Fibroblast of villous mesenchyme (primary cell): Measurements from ENCODE around the gene AFAP1L1. TPM values are rescaled to one million over a fixed set of nuclear protein-coding genes. Genes with fewer than 3 reads are reported as not detected.
A peak's percentile ranks its signal among the peaks of the same experiment; 100 is the strongest.

Source experiments
- DNase-seq: peaks from one replicate; pipeline ENCODE4 v3.0.0-alpha.2; 2010; ENCODE audit warnings: low read depth
- H3K4me3 ChIP-seq: 2 replicates; pipeline ENCODE4 v1.5.1; 2011; ENCODE audit warnings: low read depth, mild to moderate bottlenecking, low read length
- total RNA-seq: library from RNA; depleted of rRNA; stranded (reverse); fragments of >200 nt; gene quantifications from 2 replicates; pipeline ENCODE4 v1.2.3, GENCODE V29; 2012
- TF ChIP-seq, protein P1 (sequence below): IDR thresholded peaks from 2 replicates; pipeline ENCODE4 v1.5.1; 2012; ENCODE audit warnings: low read depth, mild to moderate bottlenecking, low read length; ENCODE audit not compliant: insufficient read depth

AFAP1L1 gene
- total RNA-seq, 1 donor: 10.8 TPM

DNA sequence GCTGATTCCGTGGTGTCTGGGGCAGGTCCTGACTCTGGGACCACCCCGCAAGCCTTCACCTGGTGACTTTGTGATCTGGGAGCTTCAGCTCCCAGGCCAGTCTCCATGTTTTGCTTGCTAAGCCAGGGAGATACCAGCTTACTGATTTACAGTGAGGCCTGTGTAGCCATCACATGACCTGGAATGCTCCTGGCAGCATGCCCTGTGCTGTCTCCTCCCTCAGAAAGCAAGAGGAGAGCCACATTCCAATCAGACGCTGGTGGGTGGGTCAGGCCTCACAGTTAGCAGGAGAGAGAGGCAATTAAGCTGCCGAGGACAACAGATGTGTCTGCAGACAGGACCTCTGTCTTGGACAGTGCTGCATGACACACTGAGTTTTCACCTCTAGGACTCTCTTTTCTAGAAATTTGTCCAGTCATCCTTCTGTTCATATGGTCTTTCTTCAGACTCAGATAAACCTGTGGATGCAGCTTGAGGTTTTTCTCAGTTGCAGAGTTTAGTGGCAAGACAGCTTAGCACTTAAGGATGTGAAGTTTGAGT lies 49.2 kb downstream of the AFAP1L1 start:
- TF ChIP-seq, protein P1, sequence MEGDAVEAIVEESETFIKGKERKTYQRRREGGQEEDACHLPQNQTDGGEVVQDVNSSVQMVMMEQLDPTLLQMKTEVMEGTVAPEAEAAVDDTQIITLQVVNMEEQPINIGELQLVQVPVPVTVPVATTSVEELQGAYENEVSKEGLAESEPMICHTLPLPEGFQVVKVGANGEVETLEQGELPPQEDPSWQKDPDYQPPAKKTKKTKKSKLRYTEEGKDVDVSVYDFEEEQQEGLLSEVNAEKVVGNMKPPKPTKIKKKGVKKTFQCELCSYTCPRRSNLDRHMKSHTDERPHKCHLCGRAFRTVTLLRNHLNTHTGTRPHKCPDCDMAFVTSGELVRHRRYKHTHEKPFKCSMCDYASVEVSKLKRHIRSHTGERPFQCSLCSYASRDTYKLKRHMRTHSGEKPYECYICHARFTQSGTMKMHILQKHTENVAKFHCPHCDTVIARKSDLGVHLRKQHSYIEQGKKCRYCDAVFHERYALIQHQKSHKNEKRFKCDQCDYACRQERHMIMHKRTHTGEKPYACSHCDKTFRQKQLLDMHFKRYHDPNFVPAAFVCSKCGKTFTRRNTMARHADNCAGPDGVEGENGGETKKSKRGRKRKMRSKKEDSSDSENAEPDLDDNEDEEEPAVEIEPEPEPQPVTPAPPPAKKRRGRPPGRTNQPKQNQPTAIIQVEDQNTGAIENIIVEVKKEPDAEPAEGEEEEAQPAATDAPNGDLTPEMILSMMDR: no peak
- DNase-seq: peak; percentile 97
- H3K4me3 ChIP-seq: no peak overlapping the region

DNA sequence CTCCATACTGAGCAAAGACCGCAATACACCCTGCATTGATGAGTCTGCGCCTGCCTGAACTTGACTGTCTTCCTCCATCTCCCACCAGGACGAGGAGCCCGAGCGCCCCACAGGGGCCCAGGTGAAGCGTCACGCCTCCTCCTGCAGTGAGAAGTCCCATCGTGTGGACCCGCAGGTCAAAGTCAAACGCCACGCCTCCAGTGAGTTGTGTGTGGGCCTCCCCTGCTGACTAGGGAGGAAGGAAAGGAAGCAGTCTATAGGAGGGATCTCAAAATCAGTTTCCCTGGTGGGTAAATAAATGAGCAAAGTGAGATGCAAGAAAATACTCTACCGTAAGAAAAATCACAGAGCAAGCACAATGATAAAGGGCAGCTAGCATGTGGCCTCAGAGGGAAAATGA lies 50.9 kb downstream of the AFAP1L1 start:
- TF ChIP-seq, protein P1: no peak
- no peak for DNase-seq
- no peak overlapping the region for H3K4me3 ChIP-seq

DNA sequence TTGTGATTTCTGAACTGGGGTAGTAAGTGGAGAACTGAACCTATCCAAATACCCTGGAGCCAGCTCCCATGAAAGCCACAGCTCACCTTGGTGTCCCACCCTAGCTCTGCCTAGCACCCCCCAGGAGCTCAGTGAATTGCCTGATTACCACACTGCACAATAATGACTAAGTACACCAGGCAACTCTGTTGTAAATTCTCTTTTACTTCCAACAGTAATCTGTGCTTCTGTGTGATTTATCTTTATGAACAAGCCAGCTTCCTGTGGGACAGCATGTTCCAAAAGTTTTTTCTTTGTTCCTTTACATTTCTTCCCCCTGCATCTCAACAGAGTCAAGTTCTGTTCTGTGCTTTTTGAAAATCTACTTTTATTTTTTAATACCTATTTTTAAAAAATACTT lies 51.6 kb downstream of the AFAP1L1 start:
- peak; percentile 72 for DNase-seq
- TF ChIP-seq, protein P1: no peak
- no peak overlapping the region for H3K4me3 ChIP-seq

DNA sequence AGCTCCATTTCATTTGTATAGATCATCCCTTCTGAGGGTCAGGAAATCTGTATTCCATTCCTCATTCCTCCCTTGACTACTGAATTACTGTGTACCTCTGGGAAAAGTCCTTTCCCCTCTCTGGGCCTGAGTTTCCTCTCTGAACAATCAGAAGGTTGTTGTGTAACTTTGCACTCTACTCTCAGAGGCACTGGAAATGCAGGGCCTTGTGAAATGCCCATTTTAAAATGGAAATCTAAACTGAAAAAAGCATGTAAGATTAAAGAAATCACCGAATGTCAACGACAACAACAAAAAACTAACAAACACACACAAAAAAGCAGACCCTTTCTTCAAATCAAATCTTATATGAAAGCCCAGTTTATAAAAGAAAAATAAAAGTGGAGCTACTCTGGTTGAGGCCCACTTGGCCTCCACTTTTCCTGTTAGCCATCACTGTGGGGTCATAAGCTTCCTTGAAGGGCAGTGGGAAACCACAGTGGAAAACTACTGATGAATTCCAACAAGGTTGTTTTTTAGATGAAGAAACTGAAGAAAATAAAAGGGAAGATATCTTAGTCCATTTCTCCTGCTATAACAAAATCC lies 52.1 kb downstream of the AFAP1L1 start:
- no peak overlapping the region for H3K4me3 ChIP-seq
- peak; percentile 44 for DNase-seq

DNA sequence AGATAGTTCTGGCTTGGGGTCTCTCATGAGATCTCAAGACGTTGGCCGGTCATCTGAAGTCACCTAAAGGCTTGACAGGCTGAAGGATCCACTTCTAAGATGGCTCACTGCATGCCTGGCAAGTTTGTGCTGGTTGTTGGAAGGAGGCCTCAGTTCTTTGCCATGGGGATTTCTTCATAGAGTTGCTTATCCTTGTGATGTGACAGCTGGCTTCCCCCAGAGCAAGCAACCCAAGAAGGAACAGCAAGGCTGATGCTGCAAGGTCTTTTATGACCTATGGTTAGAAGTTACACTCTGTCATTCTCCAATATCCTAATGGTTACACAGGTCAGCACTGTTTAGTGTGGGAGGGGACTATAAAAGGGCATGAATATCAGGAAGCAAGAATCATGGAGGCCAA lies 53.0 kb downstream of the AFAP1L1 start:
- H3K4me3 ChIP-seq: no peak overlapping the region
- no peak for DNase-seq
- TF ChIP-seq, protein P1: no peak

More for the DNA sequence above, 52.1 kb downstream of the AFAP1L1 start:
- TF ChIP-seq, protein P1: no peak

DNA sequence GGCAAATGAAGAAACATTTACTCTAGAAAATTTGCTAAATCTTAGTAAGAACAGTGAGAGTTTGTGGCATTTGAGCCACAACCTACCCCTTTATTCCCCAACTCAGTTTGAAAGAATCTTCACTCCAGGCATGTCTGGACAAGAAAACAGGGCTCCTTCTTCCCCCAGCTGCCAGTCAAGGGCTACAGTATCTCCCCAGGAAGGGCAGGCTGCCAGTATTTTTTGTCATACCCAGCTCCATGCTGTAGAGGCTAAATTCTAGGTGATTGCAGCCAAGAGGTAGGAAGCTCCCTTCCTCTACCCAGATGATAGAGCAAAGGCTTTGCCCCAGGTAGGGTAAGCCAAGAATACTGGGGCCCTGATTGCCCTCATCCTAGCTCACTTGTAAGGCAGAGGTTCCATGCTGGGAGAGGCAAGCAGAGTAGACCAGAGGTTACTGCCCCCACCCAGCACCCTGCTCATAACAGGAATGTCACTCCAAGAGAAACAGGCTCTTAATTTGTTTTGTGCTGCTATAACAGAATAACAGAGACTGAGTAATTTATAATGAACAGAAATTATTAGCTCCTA lies 53.6 kb downstream of the AFAP1L1 start:
- TF ChIP-seq, protein P1: no peak
- H3K4me3 ChIP-seq: no peak overlapping the region
- no peak for DNase-seq
